Measurements from ENCODE around the gene NECAB2.

NECAB2 gene

GRCh38 chr16:84018710-84019109 lies 50.7 kb downstream of the NECAB2 start:
- H3K79me2 ChIP-seq (ENCODE audit: insufficient read depth, low read length), result no peaks in the 10 kb centered on the region
- H3K9ac ChIP-seq (ENCODE audit: low read depth, low read length), result no peak overlapping the region
- H3K27ac ChIP-seq (ENCODE audit: low read length), result no peak overlapping the region
- H3K4me2 ChIP-seq (ENCODE audit: insufficient read depth, low read length), result no peak overlapping the region
- DNase-seq (no peak), ATAC-seq (ENCODE audit: insufficient read depth, low read depth) (no peak)
- TF ChIP-seq EZH2 (IDR thresholded peaks at IDR 0.05; ENCODE audit: borderline replicate concordance, low read depth, low read length, severe bottlenecking), result no peak
- TF ChIP-seq CTCF (IDR thresholded peaks at IDR 0.05; ENCODE audit: borderline replicate concordance, extremely low read depth, low read length, poor library complexity, severe bottlenecking), result no peak
- H2AFZ ChIP-seq (ENCODE audit: low read depth, low read length), result no peak overlapping the region
- no peaks in the 10 kb centered on the region for H4K20me1 ChIP-seq (ENCODE audit: insufficient read depth, low read length)
- peaks cover 12% of the 10 kb centered on the region for H3K9me3 ChIP-seq (ENCODE audit: insufficient read depth, low read length, severe bottlenecking)
- no peaks in the 10 kb centered on the region for H3K36me3 ChIP-seq (ENCODE audit: insufficient read depth, low read length)
- no peaks in the 10 kb centered on the region for H3K4me1 ChIP-seq (ENCODE audit: insufficient read depth, low read length)
- no peak overlapping the region for H3K4me3 ChIP-seq (ENCODE audit: low read depth in 1 of 2, low read length in 2 of 2)
- H3K27me3 ChIP-seq (ENCODE audit: insufficient read depth, low read length, poor library complexity), result no peaks in the 10 kb centered on the region

GRCh38 chr16:84020353-84020752 lies 52.3 kb downstream of the NECAB2 start:
- Histone ChIP-seq H3K4me1 (ENCODE audit: insufficient read depth, low read length) (no peaks in the 10 kb centered on the region), H3K4me2 (ENCODE audit: insufficient read depth, low read length) (no peak overlapping the region), H3K36me3 (ENCODE audit: insufficient read depth, low read length) (no peaks in the 10 kb centered on the region), H3K9me3 (ENCODE audit: insufficient read depth, low read length, severe bottlenecking) (peaks cover 12% of the 10 kb centered on the region), H3K9ac (ENCODE audit: low read depth, low read length) (no peak overlapping the region), H3K4me3 (ENCODE audit: low read depth in 1 of 2, low read length in 2 of 2) (no peak overlapping the region), H3K27me3 (ENCODE audit: insufficient read depth, low read length, poor library complexity) (no peaks in the 10 kb centered on the region), H3K79me2 (ENCODE audit: insufficient read depth, low read length) (no peaks in the 10 kb centered on the region), H4K20me1 (ENCODE audit: insufficient read depth, low read length) (no peaks in the 10 kb centered on the region), H2AFZ (ENCODE audit: low read depth, low read length) (no peak overlapping the region), H3K27ac (ENCODE audit: low read length) (no peak overlapping the region)
- DNase-seq, result no peak
- no peak for TF ChIP-seq CTCF (IDR thresholded peaks at IDR 0.05; ENCODE audit: borderline replicate concordance, extremely low read depth, low read length, poor library complexity, severe bottlenecking)
- no peak for TF ChIP-seq EZH2 (IDR thresholded peaks at IDR 0.05; ENCODE audit: borderline replicate concordance, low read depth, low read length, severe bottlenecking)
- no peak for ATAC-seq (ENCODE audit: insufficient read depth, low read depth)

GRCh38 chr16:84021488-84021887 lies 53.4 kb downstream of the NECAB2 start:
- Histone ChIP-seq H3K9me3 (ENCODE audit: insufficient read depth, low read length, severe bottlenecking) (peaks cover 12% of the 10 kb centered on the region), H3K79me2 (ENCODE audit: insufficient read depth, low read length) (no peaks in the 10 kb centered on the region), H3K4me1 (ENCODE audit: insufficient read depth, low read length) (no peaks in the 10 kb centered on the region), H3K4me2 (ENCODE audit: insufficient read depth, low read length) (no peak overlapping the region), H2AFZ (ENCODE audit: low read depth, low read length) (no peak overlapping the region), H3K36me3 (ENCODE audit: insufficient read depth, low read length) (no peaks in the 10 kb centered on the region), H3K27me3 (ENCODE audit: insufficient read depth, low read length, poor library complexity) (no peaks in the 10 kb centered on the region), H4K20me1 (ENCODE audit: insufficient read depth, low read length) (no peaks in the 10 kb centered on the region), H3K4me3 (ENCODE audit: low read depth in 1 of 2, low read length in 2 of 2) (no peak overlapping the region), H3K9ac (ENCODE audit: low read depth, low read length) (no peak overlapping the region), H3K27ac (ENCODE audit: low read length) (no peak overlapping the region)
- DNase-seq (no peak), ATAC-seq (ENCODE audit: insufficient read depth, low read depth) (no peak)
- TF ChIP-seq CTCF (IDR thresholded peaks at IDR 0.05; ENCODE audit: borderline replicate concordance, extremely low read depth, low read length, poor library complexity, severe bottlenecking) (no peak), EZH2 (IDR thresholded peaks at IDR 0.05; ENCODE audit: borderline replicate concordance, low read depth, low read length, severe bottlenecking) (no peak)

GRCh38 chr16:84022644-84023043 lies 54.6 kb downstream of the NECAB2 start:
- Histone ChIP-seq H3K4me2 (ENCODE audit: insufficient read depth, low read length) (no peak overlapping the region), H3K27me3 (ENCODE audit: insufficient read depth, low read length, poor library complexity) (no peaks in the 10 kb centered on the region), H3K4me3 (ENCODE audit: low read depth in 1 of 2, low read length in 2 of 2) (no peak overlapping the region), H3K79me2 (ENCODE audit: insufficient read depth, low read length) (no peaks in the 10 kb centered on the region), H2AFZ (ENCODE audit: low read depth, low read length) (no peak overlapping the region), H4K20me1 (ENCODE audit: insufficient read depth, low read length) (peaks cover 2% of the 10 kb centered on the region; the same call in 1 of the 2 replicates), H3K27ac (ENCODE audit: low read length) (no peak overlapping the region), H3K36me3 (ENCODE audit: insufficient read depth, low read length) (no peaks in the 10 kb centered on the region), H3K9me3 (ENCODE audit: insufficient read depth, low read length, severe bottlenecking) (peaks cover 12% of the 10 kb centered on the region), H3K4me1 (ENCODE audit: insufficient read depth, low read length) (no peaks in the 10 kb centered on the region), H3K9ac (ENCODE audit: low read depth, low read length) (no peak overlapping the region)
- TF ChIP-seq CTCF (IDR thresholded peaks at IDR 0.05; ENCODE audit: borderline replicate concordance, extremely low read depth, low read length, poor library complexity, severe bottlenecking), result no peak
- no peak for TF ChIP-seq EZH2 (IDR thresholded peaks at IDR 0.05; ENCODE audit: borderline replicate concordance, low read depth, low read length, severe bottlenecking)
- DNase-seq (no peak), ATAC-seq (ENCODE audit: insufficient read depth, low read depth) (no peak)
